ENCODE data around the gene DZIP1L. TPM values are rescaled to one million over a fixed set of nuclear protein-coding genes. Genes with fewer than 3 reads are reported as not detected.

The DZIP1L gene
- total RNA-seq, 1 donor from 2014 or later: 26.6 TPM

DNA sequence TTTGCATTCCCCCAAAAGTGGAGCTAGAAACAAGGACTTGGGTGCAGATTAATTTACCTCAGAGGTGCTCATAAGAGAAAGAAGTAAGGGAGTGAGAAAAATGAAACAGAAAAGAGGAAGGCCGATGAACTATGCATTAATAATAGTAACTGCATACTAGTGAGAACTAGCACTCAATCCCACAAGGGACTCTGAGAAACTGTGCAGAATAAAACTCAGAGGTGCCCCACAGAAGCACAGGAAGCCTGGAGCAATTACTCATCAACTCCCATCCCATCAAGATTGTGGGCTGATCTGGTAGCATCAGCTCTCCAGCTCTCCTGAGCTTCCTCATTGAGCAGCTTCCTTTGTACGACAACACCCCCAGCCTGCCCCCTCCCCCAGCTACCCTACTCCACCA is 54.6 kb downstream of the DZIP1L start:
- Mint-ChIP-seq H3K9me3 (no peaks in the 10 kb centered on the region), H3K27ac (ENCODE audit: unreplicated experiment) (no peak overlapping the region), H3K4me3 (no peak overlapping the region), H3K36me3 (ENCODE audit: low read depth) (peaks cover 3% of the 10 kb centered on the region), H3K27me3 (ENCODE audit: low read depth) (no peaks in the 10 kb centered on the region), H3K4me1 (no peaks in the 10 kb centered on the region)
- TF ChIP-seq, protein P1, sequence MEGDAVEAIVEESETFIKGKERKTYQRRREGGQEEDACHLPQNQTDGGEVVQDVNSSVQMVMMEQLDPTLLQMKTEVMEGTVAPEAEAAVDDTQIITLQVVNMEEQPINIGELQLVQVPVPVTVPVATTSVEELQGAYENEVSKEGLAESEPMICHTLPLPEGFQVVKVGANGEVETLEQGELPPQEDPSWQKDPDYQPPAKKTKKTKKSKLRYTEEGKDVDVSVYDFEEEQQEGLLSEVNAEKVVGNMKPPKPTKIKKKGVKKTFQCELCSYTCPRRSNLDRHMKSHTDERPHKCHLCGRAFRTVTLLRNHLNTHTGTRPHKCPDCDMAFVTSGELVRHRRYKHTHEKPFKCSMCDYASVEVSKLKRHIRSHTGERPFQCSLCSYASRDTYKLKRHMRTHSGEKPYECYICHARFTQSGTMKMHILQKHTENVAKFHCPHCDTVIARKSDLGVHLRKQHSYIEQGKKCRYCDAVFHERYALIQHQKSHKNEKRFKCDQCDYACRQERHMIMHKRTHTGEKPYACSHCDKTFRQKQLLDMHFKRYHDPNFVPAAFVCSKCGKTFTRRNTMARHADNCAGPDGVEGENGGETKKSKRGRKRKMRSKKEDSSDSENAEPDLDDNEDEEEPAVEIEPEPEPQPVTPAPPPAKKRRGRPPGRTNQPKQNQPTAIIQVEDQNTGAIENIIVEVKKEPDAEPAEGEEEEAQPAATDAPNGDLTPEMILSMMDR (conservative IDR thresholded peaks at IDR 0.05): no peak
- DNase-seq (ENCODE audit: low read depth, low spot score): no peak

DNA sequence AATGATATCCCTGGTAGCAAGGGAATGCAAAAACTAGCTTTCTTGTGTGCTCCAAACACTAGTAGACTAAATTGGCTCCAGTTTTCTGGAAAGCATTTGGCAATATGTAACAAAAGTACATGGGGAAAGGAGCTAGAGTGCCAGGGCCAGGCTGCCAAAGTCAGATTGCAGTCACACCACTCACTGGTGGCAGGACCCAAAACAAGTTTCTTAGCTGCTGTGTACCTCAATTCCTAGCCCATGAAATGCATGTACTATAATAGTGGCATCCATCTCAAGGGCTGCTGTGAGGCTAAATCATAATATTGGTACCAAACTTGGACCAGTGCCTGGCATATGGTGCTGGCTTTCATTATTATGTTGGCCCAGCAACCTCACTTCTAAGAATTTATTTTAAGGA is 56.1 kb downstream of the DZIP1L start:
- Mint-ChIP-seq H3K4me1 (no peaks in the 10 kb centered on the region), H3K36me3 (ENCODE audit: low read depth) (peaks cover 5% of the 10 kb centered on the region), H3K4me3 (no peak overlapping the region), H3K27ac (ENCODE audit: unreplicated experiment) (no peak overlapping the region), H3K9me3 (no peaks in the 10 kb centered on the region), H3K27me3 (ENCODE audit: low read depth) (no peaks in the 10 kb centered on the region)
- TF ChIP-seq, protein P1 (conservative IDR thresholded peaks at IDR 0.05): no peak
- no peak for DNase-seq (ENCODE audit: low read depth, low spot score)

- peaks cover 5% of the 10 kb centered on the region for H3K36me3 Mint-ChIP-seq (ENCODE audit: low read depth)
- TF ChIP-seq, protein P1 (conservative IDR thresholded peaks at IDR 0.05): no peak
- H3K4me3 Mint-ChIP-seq: no peak overlapping the region
- no peaks in the 10 kb centered on the region for H3K27me3 Mint-ChIP-seq (ENCODE audit: low read depth)
- no peaks in the 10 kb centered on the region for H3K9me3 Mint-ChIP-seq
- H3K4me1 Mint-ChIP-seq: no peaks in the 10 kb centered on the region
- no peak for DNase-seq (ENCODE audit: low read depth, low spot score)
- no peak overlapping the region for H3K27ac Mint-ChIP-seq (ENCODE audit: unreplicated experiment)
Measured at GRCh38 chr3:138057384-138057783, 58.0 kb downstream of the DZIP1L start.

DNA sequence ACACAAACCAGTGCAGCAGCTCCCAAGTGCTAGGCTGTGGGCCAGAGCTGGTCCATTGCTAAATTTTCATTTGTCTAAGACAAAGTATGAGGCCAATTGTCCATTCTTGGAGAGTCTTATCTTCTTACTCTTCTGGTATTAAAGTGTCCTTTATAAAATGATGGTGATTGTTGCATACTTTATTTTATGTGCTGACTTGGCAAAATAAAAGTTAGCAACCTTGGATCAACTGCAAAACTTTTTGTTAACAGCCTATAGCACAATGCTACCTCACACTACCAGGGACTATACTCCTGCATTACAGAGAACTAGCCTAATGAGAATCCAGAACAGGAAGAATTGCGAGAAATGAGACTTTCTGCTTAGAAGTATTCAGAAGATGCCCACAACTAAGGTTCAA is 61.4 kb downstream of the DZIP1L start:
- H3K36me3 Mint-ChIP-seq (ENCODE audit: low read depth): peaks cover 10% of the 10 kb centered on the region
- H3K4me3 Mint-ChIP-seq: no peak overlapping the region
- no peaks in the 10 kb centered on the region for H3K27me3 Mint-ChIP-seq (ENCODE audit: low read depth)
- TF ChIP-seq, protein P1 (conservative IDR thresholded peaks at IDR 0.05): no peak
- no peak for DNase-seq (ENCODE audit: low read depth, low spot score)
- H3K9me3 Mint-ChIP-seq: no peaks in the 10 kb centered on the region
- H3K27ac Mint-ChIP-seq (ENCODE audit: unreplicated experiment): no peak overlapping the region
- H3K4me1 Mint-ChIP-seq: no peaks in the 10 kb centered on the region

DNA sequence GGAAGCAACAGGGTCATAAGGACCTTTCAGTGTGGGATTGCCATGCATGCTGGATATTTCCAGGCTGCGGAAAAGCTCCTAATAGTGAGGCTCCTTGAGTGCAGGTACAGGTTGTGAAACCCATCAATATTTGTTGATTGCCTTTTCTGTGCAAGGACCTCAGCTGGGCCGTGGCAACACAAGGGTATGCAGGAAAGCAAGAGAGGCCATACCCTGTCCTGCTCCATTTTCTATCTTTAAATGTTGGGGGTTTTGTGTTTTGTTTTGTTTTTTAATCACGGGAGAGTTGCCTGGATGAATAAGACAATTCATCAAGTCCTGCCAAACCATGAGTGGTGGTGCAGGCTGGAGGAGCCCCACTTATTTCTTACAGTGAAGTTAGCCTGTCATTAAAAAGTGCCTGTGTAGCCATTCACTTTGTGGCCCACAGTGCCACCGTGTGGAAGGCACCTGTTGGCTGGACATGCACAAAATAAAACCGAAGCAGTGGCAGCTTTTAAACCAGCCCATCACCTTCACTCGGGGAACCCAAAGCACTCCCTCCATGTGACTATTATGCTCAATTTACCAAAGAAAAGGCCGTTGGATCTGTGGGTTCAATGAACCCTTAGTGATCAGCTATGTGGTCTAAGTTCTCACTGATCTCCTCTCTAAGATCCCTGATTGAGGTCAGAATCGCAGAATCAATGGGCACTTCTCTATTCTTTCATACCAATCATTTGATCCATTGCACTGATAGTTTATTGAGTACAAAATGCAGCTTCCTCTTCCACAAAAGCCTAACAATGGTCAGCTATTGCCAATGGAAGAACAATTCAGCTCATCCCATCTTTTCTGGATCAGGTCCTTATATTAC is 63.2 kb downstream of the DZIP1L start:
- peaks cover 12% of the 10 kb centered on the region for H3K36me3 Mint-ChIP-seq (ENCODE audit: low read depth)
- no peaks in the 10 kb centered on the region for H3K27me3 Mint-ChIP-seq (ENCODE audit: low read depth)
- H3K4me3 Mint-ChIP-seq: no peak overlapping the region
- no peaks in the 10 kb centered on the region for H3K9me3 Mint-ChIP-seq
- peaks cover 8% of the 10 kb centered on the region for H3K4me1 Mint-ChIP-seq
- H3K27ac Mint-ChIP-seq (ENCODE audit: unreplicated experiment): no peak overlapping the region
- TF ChIP-seq, protein P1 (conservative IDR thresholded peaks at IDR 0.05): peak; percentile 74
- peak; percentile 33 for DNase-seq (ENCODE audit: low read depth, low spot score)

All from neural crest cell (in vitro differentiated cells).